GM19035 (cell line): ENCODE data around the gene TSSC4.

Source experiments
- ATAC-seq: cut with Tn5 transposase; IDR thresholded peaks from one replicate; pipeline ENCODE4 v1.9.1; 2021; ENCODE audit not compliant: unreplicated experiment

TSSC4 gene

GRCh38 chr11:2431395-2431794, 30.8 kb downstream of the TSSC4 start:
- ATAC-seq = no peak

- no peak for ATAC-seq
Observed at GRCh38 chr11:2432171-2432621, 31.6 kb downstream of the TSSC4 start.

GRCh38 chr11:2432628-2433071, 32.1 kb downstream of the TSSC4 start:
- no peak for ATAC-seq

- no peak for ATAC-seq
Observed at GRCh38 chr11:2433106-2433925, 32.8 kb downstream of the TSSC4 start.

- ATAC-seq = no peak
Observed at GRCh38 chr11:2434008-2434407, 33.5 kb downstream of the TSSC4 start.

GRCh38 chr11:2434506-2435255, 34.1 kb downstream of the TSSC4 start:
- ATAC-seq = no peak

GRCh38 chr11:2435288-2436012, 34.9 kb downstream of the TSSC4 start:
- ATAC-seq = no peak

GRCh38 chr11:2436013-2436520, 35.5 kb downstream of the TSSC4 start:
- ATAC-seq = no peak

- ATAC-seq = no peak
Observed at GRCh38 chr11:2436521-2437031, 36.0 kb downstream of the TSSC4 start.

GRCh38 chr11:2437516-2437915, 37.0 kb downstream of the TSSC4 start:
- ATAC-seq = no peak

- no peak for ATAC-seq
Observed at GRCh38 chr11:2439820-2440219, 39.3 kb downstream of the TSSC4 start.

GRCh38 chr11:2440646-2441045, 40.1 kb downstream of the TSSC4 start:
- ATAC-seq = no peak

GRCh38 chr11:2441171-2441570, 40.6 kb downstream of the TSSC4 start:
- ATAC-seq = no peak

- ATAC-seq = no peak
Observed at GRCh38 chr11:2442589-2442988, 42.0 kb downstream of the TSSC4 start.

- ATAC-seq = no peak
Observed at GRCh38 chr11:2443406-2443805, 42.9 kb downstream of the TSSC4 start.

- no peak for ATAC-seq
Observed at GRCh38 chr11:2443881-2444820, 43.6 kb downstream of the TSSC4 start, which contains the start of gene TRPM5. TRPM5 (minus strand) TSS chr11:2444514; CDS start chr11:2423036, 21,478 bp downstream.

- no peak for ATAC-seq
Observed at GRCh38 chr11:2444821-2445745, 44.5 kb downstream of the TSSC4 start, which contains the start of gene KCNQ1. KCNQ1 (plus strand) TSS chr11:2445008; CDS start chr11:2445099, 91 bp downstream.

- ATAC-seq = no peak
Observed at GRCh38 chr11:2445746-2446551, 45.4 kb downstream of the TSSC4 start.
